ENCODE measurements around the gene SH3RF3. TPM values are rescaled to one million over a fixed set of nuclear protein-coding genes. Genes with fewer than 3 reads are reported as not detected.

The SH3RF3 gene
- total and polyA plus RNA-seq, 2 of the 13 experiments (the other 11 are each of a cell fraction or from before 2014, with no cell fraction given) = 0.04 TPM; not detected in 1

DNA sequence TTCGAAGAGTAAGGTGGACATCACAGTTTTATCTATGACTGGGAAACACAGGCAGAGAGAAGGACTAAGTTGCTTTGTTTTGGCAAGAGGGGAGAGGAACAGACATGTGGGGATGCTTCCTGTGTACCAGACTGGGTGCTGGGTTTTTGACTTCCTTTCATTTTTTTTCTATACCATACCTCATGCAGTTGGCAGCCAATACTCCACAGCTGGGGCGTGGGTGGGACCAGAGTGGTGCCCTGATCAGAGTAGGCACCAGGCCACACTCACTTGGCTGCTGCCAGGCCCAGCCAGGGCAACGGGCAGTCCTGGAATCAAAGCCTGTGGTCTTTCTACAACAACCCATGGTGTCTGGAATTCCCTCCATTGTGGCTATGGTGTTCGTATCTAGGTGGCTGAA lies 45.2 kb downstream of the SH3RF3 start:
- no peak for ATAC-seq
- Histone ChIP-seq H3K27me3 (ENCODE audit: control insufficient read depth in 1 of 2, insufficient read depth in 2 of 2, low read length in 2 of 2) (peaks cover 0 to 1% of the 10 kb centered on the region in 2 experiments; a peak in 1 of 5 replicates), H3K9ac (ENCODE audit: insufficient read depth, low read depth, low read length) (no peak overlapping the region), H3K4me3 (replicated peaks in 1 of 3; ENCODE audit: insufficient read depth in 1 of 3, low read depth in 2 of 3, low read length in 3 of 3) (no peak overlapping the region), H3K79me2 (ENCODE audit: insufficient read depth, low read length) (no peaks in the 10 kb centered on the region), H3K4me1 (ENCODE audit: insufficient read depth, low read length) (no peaks in the 10 kb centered on the region), H3K36me3 (replicated peaks in 1 of 2; ENCODE audit: control insufficient read depth in 1 of 2, insufficient read depth in 2 of 2, low read length in 2 of 2) (no peaks in the 10 kb centered on the region), H4K20me1 (ENCODE audit: insufficient read depth, low read length) (no peaks in the 10 kb centered on the region), H3K9me3 (ENCODE audit: low read length) (peaks cover 8% of the 10 kb centered on the region), H2AFZ (ENCODE audit: low read length) (no peak overlapping the region), H3K4me2 (ENCODE audit: low read depth, low read length) (no peak overlapping the region), H3K27ac (ENCODE audit: extremely low read length, insufficient read depth, low read length) (no peak overlapping the region)
- ChIA-PET CTCF (ENCODE audit: low intra/inter-chr PET ratio, low total read pairs) (no interaction called here), POLR2A (no interaction called here)
- TF ChIP-seq GABPB1 (CRISPR knock-in tag; IDR thresholded peaks at IDR 0.05) (no peak), KMT2B (CRISPR knock-in tag; IDR thresholded peaks at IDR 0.05) (no peak), RBAK (CRISPR knock-in tag; IDR thresholded peaks at IDR 0.05) (no peak), ZFP1 (CRISPR knock-in tag; IDR thresholded peaks at IDR 0.05) (no peak), ZNF773 (CRISPR knock-in tag; IDR thresholded peaks at IDR 0.05; ENCODE audit: borderline replicate concordance) (no peak), CEBPG (CRISPR knock-in tag; IDR thresholded peaks at IDR 0.05) (no peak), ZNF552 (CRISPR knock-in tag; IDR thresholded peaks at IDR 0.05; ENCODE audit: borderline replicate concordance) (no peak), ZSCAN12 (CRISPR knock-in tag; IDR thresholded peaks at IDR 0.05) (no peak), ZKSCAN5 (CRISPR knock-in tag; IDR thresholded peaks at IDR 0.05) (no peak), ELF4 (CRISPR knock-in tag; IDR thresholded peaks at IDR 0.05; ENCODE audit: borderline replicate concordance) (no peak), ZNF530 (CRISPR knock-in tag; IDR thresholded peaks at IDR 0.05; ENCODE audit: low read depth) (no peak), RFX1 (IDR thresholded peaks at IDR 0.05) (no peak), PCBP1 (IDR thresholded peaks at IDR 0.05; ENCODE audit: borderline replicate concordance, low read depth, low read length) (no peak), ZNF850 (CRISPR knock-in tag; conservative IDR thresholded peaks at IDR 0.05) (no peak)
- intact Hi-C loops (cut with micrococcal nuclease; ENCODE audit: unreplicated experiment) = no loop called here
- DNase-seq (ENCODE audit: low spot score) = no peak
- no peak for FAIRE-seq
- BruUV-seq (replicated peaks) = no TSS peak
- in situ Hi-C loops (cut with HindIII; ENCODE audit: extremely low pct_ligation_motif_present, low pct_unique_long_range_greater_than_20kb) = no loop called here
- 15% methylated on average over 4 of the region's 4 CpGs for WGBS (ENCODE audit: low lambda C conversion rate)
